ENCODE data around the gene SNTB2.
"Not testable (repeated sequence)": the region's sequence is repeated elsewhere in the genome, so short reads cannot be mapped to it uniquely, and the experiment has no call there.

The SNTB2 gene

DNA sequence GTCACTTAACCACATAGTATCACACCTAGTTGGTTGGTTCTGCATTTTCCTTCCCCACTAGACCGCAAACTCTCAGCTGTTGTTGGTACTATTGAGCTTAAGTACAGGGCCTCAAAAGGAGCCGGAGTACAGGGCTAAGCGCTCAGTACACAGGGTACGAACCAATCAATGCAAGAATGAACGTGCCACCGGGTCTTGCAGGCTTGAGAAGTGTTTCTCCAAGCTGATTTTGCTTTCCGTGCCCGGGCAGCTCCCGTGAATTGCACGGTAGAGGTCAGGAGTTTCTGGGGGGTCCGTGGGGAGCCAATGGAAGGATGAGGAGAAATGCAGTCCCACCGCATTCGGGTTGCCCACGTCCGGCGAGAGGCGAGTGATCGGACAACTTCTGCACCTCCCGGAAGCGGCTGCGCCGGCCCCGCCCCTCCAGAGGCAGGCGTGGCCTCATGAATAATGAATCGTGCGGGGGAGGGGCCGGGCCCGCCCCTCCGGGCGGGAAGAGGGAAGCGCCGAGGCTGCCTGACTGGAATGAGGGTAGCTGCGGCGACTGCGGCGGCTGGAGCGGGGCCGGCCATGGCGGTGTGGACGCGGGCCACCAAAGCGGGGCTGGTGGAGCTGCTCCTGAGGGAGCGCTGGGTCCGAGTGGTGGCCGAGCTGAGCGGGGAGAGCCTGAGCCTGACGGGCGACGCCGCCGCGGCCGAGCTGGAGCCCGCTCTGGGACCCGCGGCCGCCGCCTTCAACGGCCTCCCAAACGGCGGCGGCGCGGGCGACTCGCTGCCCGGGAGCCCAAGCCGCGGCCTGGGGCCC is at the start of gene SNTB2:
Gene SNTB2, plus strand, starts transcription at position 523 of the 804 bp plus-strand sequence. Its CDS starts 3 bp downstream, at position 526.
- DNase-seq (ENCODE audit: low read depth), result peak; percentile 81

DNA sequence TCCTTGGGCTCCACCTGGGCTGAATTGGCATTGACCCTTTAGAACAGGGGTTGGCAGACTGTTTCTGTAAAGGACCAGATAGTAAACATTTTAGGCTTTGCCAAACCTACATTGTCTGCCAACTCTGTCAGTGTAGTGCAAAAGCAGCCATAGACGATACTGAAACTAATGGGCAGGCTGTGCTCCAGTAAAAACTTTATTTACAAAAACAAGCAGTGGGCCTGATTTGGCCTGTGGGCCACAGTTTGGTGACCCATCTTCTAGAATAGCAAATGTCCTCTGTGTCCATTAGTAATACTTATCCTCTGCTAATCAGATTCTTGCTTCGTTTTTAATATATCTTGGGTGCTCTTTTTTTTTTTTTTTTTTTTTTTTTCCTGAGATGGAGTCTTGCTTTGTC is 48.4 kb upstream of the SNTB2 start:
- no peak for DNase-seq (ENCODE audit: low read depth)

DNA sequence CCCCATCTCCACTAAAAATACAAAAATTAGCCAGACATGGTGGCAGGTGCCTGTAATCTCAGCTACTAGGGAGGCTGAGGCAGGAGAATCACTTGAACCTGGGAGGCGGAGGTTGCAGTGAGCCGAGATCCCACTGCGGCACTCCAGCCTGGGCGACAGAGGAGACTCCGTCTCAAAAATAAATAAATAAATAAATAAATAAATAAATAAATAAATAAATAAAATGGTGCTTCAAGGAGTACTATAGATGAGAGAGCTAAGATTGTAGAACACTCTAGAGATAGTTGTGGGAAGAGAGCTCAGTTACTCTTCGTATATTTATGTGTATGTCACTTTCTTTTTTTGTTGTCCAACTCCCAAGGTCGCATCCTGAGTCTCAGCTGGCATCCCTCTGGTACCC is 47.5 kb upstream of the SNTB2 start:
- not testable (repeated sequence) for DNase-seq (ENCODE audit: low read depth)

DNA sequence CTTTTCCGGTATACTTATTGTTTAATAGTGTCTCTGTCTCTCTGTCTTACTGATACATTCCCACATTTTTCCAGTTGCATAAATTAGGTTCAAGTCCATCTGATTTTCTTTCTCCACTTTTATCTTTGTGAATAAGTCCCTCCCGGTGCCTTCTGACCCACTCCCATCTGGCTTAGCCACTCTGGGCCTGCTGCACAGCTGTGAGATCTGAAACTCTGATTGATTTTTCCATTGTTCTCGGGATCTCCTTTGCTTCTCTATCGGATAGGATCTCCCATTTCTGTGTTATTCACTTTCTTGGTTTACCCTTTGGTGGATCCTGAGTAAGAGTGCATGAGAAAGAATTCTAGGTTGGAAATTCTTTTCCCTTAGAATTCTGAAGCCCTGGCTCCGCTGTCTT is 46.0 kb upstream of the SNTB2 start:
- DNase-seq (ENCODE audit: low read depth), result no peak

DNA sequence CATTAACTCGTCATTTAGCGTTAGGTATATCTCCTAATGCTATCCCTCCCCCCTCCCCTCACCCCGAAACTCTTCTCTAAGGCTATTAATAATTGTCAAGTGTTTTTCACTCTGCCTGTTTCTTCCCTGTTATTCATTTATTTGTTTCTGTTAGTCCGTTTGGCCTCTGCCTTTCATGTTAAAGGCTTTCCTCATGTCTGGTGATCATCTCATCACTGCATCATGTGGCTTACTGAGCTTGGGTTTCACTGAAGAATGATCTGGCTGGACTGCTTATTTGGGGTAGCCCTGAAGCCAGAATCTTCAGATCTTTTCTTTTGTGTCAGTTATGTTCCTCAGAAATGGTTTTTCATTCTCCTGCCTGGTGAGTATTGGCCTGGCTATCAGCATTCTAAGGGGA is 45.0 kb upstream of the SNTB2 start:
- no peak for DNase-seq (ENCODE audit: low read depth)

DNA sequence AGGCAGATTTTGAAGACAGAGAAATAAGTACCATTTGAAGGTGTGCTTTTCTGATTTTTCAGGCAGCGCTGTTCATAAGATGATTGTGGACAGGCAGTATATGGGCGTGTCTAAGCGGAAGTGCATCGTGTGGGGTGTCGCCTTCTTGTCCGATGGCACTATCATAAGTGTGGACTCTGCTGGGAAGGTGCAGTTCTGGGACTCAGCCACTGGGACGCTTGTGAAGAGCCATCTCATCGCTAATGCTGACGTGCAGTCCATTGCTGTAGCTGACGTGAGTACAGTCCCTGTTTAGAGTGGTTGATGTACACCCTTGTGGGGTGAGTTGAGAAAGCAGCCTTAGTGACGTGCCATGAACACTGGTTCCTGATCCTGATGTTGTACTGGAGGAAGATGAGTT is 43.8 kb upstream of the SNTB2 start:
- DNase-seq (ENCODE audit: low read depth), result no peak

DNA sequence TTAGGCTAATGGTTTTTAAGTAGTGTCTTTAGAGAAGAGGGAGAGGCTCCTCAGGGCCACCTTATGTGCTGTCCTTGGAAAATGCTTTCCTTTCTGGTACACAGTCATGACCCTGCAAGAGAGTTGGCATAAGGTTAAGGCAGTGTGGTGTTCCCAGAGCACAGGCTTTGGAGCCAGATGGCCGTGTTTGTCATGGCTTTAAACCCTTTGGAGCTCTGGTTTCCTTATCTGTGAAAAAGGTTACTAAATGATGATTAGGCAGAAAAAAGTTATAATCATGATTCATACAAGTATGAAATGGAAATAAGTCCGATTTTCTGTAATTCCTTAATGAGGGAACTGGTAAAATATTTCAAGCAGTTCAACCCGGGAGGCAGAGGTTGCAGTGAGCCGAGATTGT is 41.3 kb upstream of the SNTB2 start:
- DNase-seq (ENCODE audit: low read depth), result no peak

DNA sequence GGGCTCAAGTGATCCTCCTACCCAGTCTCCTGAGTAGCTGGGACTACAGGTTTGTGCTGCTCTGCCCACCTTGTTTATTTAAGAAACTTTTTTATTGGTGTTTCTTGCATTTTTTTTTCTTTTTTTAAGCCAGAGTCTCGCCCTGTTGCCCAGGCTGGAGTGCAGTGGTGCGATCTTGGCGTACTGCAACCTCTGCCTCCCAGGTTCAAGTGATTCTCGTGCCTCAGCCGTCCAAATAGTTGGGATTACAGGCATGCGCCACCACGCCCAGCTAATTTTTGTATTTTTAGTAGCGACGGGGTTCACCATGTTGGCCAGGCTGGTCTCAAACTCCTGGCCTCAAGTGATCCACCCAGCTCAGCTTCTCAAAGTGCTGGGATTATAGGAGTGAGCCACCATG is 37.3 kb upstream of the SNTB2 start:
- not testable (repeated sequence) for DNase-seq (ENCODE audit: low read depth)

DNA sequence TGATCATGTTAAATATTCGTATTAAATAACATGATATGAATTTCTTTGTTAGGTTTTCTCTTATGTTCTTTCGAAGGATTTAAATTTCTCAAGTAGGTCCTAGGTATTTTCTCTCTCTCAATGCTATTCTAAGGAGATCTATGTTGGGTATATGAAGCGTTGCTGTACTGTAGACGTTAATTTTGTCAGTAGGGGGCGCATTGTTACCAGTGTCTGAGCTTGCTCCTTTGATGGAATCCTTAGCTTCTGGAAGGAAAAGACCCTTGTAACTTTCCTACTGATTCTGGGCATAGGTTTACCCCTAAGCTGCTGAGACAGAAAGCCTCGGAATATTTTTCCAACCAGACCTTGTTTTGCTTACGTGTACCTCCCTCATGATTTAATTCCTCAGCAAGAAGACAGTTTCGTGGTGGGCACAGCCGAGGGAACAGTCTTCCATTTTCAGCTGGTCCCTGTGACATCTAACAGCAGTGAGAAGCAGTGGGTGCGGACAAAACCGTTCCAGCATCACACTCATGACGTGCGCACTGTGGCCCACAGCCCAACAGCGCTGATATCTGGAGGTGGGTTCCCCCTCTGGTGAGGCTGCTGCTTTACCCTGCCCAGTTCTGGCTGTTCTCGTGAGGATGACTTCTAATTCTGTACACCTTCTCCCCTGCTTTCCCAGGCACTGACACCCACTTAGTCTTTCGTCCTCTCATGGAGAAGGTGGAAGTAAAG is 36.7 kb upstream of the SNTB2 start:
- no peak for DNase-seq (ENCODE audit: low read depth)

DNA sequence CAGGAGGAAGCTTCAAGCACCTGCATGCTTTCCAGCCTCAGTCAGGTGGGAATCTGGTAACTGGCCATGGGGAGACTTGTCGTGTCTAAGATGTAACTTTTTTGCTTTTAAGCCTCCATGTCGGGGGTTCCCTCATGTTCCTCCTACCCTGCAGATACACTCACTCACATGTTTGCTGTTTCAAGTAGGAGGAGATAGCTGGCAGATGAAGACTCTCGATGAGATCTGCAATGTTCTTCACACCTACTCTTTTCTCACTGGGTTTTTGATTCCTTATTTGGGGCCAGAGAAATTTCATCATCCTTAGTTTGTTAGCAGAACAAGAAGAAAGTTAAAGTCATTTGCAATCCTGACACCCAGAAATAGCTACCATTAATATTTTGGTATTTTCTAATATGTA is 29.8 kb upstream of the SNTB2 start:
- no peak for DNase-seq (ENCODE audit: low read depth)

DNA sequence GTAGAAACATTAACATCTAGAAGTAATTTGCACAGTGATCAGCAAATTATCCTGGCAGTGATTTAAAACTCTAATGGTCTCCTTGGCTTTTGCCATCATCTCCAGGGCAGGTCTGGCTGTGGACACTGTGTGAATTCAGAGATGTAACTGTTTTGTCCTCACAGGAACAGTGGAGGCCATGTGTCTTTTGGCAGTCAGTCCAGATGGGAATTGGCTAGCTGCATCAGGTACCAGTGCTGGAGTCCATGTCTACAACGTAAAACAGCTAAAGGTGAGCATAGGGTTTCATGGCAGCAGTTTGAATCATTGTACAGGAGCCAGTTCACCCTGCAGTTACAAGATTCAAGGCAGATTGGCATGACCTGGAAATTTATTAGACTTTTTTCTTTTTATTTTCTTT is 26.8 kb upstream of the SNTB2 start:
- DNase-seq (ENCODE audit: low read depth), result no peak

DNA sequence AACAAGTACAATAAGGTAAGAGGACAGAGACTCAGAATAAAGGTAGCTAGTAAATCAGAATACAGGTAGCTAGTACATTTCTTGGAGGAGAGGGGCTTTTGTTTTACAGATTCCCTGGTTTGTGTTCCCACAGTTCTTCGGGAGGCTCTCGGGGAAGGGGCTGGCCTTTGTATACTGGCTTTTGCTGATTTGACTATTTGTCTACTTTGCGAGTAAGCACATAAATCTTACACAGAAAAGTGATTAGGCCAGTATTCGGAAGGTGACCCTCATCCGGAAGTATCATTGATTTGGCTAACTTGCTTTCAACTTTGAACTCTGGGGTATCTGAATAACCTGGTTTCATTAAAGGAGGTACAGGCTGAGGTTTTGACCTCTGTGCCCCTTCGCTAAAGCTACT is 21.4 kb upstream of the SNTB2 start:
- no peak for DNase-seq (ENCODE audit: low read depth)

DNA sequence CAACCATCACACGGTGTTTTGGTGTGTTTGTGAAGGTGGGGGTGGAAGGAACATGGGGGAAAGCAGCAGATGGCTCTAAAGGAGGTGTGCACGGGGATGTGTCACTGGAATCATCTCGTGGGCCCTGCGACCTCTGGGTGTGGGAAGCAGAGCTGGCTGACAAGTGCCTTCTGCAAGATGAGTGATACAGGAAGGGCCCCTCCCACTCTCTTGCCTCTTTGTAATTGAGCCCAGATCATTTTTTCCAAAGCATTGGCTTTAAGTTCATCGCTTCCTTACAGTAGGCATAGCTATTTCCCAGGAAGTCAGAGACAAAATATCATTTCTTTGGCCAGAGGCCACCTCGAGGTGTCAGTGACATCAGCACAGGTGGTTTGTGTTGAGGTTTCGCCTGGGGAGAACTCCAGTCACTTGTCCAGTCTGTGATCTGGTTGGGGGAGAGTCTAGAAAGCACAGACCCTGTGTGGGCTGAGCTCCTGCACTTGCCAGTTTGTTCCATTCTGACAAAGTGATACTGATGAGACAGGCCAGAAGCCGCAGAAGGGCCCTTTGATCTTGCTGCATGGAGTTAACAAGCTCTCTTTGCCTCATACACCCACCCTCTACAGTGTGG is 20.6 kb upstream of the SNTB2 start:
- DNase-seq (ENCODE audit: low read depth), result peak; percentile 71

DNA sequence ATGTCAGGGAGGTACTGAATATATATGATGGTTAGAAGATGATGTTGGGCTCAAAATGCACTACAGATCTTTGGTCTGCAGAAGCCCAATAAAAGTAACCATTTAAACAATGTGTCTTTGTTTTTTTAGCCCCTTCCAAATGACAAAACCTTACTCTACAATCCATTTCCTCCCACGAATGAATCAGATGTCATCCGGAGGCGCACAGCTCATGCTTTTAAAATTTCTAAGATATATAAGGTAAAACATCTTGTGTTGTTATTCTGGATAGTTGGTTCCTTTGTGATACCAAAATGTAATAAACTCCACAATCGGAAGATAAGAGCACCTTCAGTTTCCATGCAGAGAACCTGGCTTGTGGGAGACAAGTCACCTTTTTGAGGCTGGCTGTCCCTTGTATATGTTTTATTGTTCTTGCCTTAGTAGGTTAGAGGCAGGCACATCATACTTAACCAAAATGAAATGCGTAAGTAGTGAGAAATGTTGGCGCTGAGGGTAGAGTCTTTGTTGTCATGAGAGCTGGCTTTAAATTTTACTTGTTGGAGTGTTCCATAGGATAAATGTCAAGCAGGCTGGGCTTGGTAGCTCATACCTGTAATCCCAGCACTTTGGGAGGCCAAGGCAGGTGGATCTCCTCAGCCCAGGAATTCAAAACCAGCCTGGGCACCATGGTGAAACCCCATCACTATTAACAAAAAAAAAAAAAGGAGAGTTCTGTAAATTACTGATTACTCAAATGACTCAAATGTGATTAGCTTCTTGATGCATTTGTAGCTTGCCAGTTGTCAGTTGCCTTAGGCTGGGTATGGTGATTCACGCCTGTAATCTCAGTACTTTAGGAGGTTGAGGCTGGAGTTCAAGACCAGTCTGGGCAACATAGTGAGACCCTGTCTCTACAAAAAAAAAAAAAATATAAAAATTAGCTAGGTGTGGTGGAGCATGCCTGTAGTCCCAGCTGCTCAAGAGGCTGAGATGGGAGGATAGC is 19.7 kb upstream of the SNTB2 start:
- no peak for DNase-seq (ENCODE audit: low read depth)

DNA sequence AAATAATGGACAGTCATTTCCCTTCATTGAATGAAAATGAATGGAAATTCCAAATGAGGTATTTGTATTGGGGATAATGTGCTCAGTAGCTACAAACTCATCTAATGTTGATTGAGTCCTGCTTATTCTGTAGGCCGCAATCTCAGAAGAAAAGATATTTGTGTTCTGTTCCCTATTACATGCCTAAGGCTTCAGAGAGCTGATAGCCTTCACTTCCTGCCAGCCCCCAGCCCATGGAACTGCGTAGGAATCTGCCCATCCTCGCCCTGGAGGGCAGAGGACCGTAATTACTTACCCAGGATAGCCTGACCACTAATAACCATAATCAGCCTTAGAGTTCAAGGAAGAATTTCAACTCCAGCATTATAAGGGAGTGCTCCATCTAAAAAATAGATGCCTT is 17.9 kb upstream of the SNTB2 start:
- no peak for DNase-seq (ENCODE audit: low read depth)

DNA sequence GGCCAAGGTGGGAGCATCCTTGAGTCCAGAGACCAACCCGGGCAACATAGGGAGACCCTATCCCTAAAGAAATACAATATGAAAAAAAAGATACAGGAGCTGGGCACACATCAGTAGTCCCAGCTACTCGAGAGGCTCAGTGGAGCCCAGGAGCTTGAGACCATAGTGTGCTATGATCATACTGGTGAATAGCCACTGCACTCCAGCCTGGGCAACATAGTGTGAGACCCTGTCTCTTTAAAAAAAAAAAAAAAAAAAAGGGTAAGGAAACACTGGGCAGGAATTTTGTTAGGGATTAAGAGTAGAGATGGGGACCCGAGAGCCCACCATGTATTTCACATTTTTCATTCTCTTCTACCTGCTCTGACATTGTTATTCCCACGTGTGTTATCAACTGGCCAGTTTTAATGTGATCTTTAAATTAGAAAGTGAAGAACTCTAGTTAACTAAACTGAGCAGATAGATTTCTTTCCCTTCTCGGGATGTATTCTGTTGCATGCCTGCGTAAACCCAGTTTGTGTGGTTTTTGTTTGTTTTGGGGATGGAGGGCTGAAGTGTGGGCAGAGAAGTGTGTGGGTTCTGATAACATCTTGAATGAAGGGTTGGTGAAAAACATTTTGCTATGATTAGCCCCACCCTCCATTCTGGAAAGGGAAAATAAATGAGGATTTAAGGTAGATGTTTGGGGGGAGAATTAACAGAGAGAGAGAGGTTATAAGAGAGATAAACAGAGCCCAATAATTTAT is 17.2 kb upstream of the SNTB2 start:
- DNase-seq (ENCODE audit: low read depth), result no peak

DNA sequence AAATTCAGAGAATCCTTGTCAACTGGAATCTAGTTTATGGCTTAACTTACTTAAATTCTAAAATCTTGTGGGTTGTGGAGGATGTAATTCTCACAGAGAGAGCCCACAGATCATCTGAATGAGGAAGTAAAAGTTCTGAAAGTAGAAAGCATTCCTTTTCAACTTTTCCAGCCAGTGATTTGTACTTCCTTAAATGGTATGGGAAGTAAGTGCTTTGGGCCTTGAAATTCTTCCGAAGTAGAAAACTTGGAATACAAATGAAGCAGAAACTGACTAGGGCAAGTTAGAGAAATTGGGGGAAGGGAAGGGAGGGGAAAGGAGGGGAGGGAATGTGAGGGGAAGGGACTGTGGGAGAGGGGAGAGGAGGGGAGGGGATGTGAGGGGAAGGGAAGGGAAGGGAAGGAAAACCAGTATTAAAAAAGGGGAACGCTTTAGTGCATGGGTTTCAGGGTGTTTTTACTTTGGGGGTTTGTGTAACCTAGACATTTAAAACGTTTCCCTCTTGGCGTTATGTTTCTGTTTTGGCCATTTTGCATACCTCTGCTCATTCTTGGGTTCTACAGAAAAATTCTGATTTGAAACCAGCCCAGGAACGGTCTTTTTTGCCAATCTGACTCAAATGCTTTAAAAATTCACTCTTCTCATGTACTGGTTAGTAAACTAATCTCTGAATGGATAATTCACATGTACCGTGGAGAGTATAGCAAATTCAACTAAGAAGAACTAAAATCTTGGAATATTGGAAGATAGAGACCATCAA is 15.5 kb upstream of the SNTB2 start:
- DNase-seq (ENCODE audit: low read depth), result no peak

DNA sequence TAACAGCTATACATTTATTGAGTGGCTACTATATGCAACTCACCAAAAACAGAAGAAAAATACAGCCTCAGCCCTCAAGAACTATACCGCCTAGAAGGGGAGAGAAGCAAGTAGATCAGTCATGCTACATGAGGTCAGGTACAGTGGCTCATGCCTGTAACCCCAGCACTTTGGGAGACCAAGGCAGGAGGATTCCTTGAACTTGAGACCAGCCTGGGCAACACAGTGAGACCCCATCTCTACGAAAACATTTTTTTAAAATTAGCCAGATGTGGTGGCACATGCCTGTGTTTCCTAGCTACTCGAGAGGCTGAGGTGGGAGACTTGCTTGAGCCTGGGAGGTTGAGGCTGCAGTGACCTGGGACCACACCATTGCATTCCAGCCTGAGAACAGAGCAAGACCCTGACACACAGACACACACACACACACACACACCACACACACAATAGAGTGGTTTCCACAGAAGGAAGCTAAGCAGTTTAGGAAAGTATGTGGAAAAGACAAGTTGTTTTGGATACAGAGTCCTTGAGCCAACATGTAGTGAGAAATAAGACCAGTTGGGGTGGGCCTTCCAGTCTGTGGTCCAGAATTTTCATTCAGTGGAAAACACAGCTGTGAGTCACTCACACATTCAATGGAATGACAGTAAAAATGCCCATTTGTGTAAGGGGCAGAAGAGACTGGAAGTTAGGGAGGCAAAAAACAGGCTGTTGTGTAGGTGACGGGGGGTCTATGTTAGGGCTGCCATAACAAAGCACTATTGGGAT is 10.7 kb upstream of the SNTB2 start:
- DNase-seq (ENCODE audit: low read depth), result no peak

DNA sequence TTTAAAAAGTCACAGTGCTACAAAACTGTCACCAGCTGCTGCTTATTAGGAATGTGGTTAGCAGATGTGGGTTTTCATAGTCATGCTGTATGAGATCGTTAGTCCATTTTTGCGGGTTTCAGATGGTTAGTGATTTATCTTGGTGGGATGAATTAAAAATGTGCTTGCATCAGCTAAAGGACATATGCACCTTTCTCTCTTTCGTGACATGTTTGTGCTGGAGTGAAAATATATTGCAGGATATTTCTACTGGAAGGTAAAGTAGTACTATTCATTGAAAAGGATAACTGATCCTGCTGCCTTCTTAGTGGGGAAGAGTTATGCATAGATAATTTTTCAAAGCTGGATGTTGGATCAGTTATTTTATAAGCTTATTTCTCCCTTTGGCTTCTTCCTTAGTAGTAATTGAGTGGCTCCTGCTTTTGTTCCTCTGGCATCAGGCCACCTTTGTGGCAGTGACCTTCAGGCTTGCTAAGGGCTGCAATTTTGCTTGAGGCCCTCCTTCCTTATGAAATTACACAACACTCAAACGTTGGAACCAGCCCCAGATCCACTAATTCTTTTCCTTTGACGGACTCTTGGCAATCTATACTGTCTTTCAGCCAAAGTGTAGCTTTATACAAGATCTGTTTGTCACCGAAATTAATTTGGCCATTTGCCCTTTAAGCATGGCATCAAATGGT is 7.5 kb upstream of the SNTB2 start:
- no peak for DNase-seq (ENCODE audit: low read depth)

Measured in activated T-cell treated with anti-CD3 and anti-CD28 coated beads for 48 hours (primary cell).